HepG2 (cell line): ENCODE results near the gene ZNF71. TPM values are rescaled to one million over a fixed set of nuclear protein-coding genes. Genes with fewer than 3 reads are reported as not detected.
A peak's percentile ranks its signal among the peaks of the same experiment; 100 is the strongest.

Experiments
- CCDC6 ChIP-seq: sonication (generic); formaldehyde crosslinking; IDR thresholded peaks from 2 replicates; pipeline ENCODE4 v1.8.1; 2022; ENCODE audit warnings: mild to moderate bottlenecking, missing genetic modification reagents, moderate library complexity
- CREM ChIP-seq, 2 experiments: sonication (generic) in 1 of 2; formaldehyde crosslinking in 1 of 2; IDR thresholded peaks; 2 replicates each; pipeline versions ENCODE4 v1.4.0 to v1.6.1; 2016 to 2020; ENCODE audit warnings: antibody characterized with exemption in 1 of 2, mild to moderate bottlenecking in 1 of 2, missing genetic modification reagents in 1 of 2
- EEA1 ChIP-seq: sonication (generic); formaldehyde crosslinking; IDR thresholded peaks from 2 replicates; pipeline ENCODE4 v1.5.1; 2020; ENCODE audit warnings: mild to moderate bottlenecking, missing genetic modification reagents, borderline replicate concordance
- ETS1 ChIP-seq: sonication (generic); formaldehyde crosslinking; IDR thresholded peaks from 2 replicates; pipeline ENCODE4 v1.4.0; 2020; ENCODE audit warnings: missing genetic modification reagents
- HNRNPH1 ChIP-seq: fragments of 200-400 bp; formaldehyde crosslinking; optimal IDR thresholded peaks from 2 replicates; pipeline ENCODE3; 2017; ENCODE audit warnings: mild to moderate bottlenecking, low read depth, low read length
- HNRNPLL ChIP-seq: fragments of 200-400 bp; formaldehyde crosslinking; IDR thresholded peaks from 2 replicates; pipeline ENCODE4 v1.6.1; 2017; ENCODE audit warnings: mild to moderate bottlenecking, low read depth, low read length; ENCODE audit not compliant: poor library complexity, severe bottlenecking
- MXI1 ChIP-seq: IDR thresholded peaks from 3 replicates; pipeline ENCODE4 v1.6.1; 2012; ENCODE audit warnings: low read depth, low read length, inconsistent platforms, borderline replicate concordance
- NFE2L1 ChIP-seq: sonication (generic); formaldehyde crosslinking; IDR thresholded peaks from 2 replicates; pipeline ENCODE4 v1.4.0; 2020; ENCODE audit warnings: missing genetic modification reagents, mild to moderate bottlenecking, borderline replicate concordance
- NFKB2 ChIP-seq: sonication (generic); formaldehyde crosslinking; IDR thresholded peaks from 2 replicates; pipeline ENCODE4 v1.4.0; 2020; ENCODE audit warnings: missing genetic modification reagents, borderline replicate concordance
- NR1H2 ChIP-seq: sonication (generic); formaldehyde crosslinking; IDR thresholded peaks from 2 replicates; pipeline ENCODE4 v1.8.1; 2022; ENCODE audit warnings: low read depth, missing genetic modification reagents, borderline replicate concordance
- NR2F1 ChIP-seq, 2 experiments: fragments of 450-650 bp in 1 of 2; formaldehyde crosslinking in 1 of 2; IDR thresholded peaks; 2 replicates each; pipeline versions ENCODE4 v1.5.0 to v1.6.1; 2016 to 2020; ENCODE audit warnings: mild to moderate bottlenecking in 1 of 2, missing compliant biosample characterization in 1 of 2, missing genetic modification reagents in 1 of 2, moderate library complexity in 1 of 2
- PHF20 ChIP-seq: sonication (generic); formaldehyde crosslinking; IDR thresholded peaks from 2 replicates; pipeline ENCODE4 v1.5.0; 2020; ENCODE audit warnings: mild to moderate bottlenecking, missing genetic modification reagents
- PLRG1 ChIP-seq: fragments of 450-650 bp; conservative IDR thresholded peaks from 2 replicates; pipeline ENCODE4 v1.6.1; 2016
- SSRP1 ChIP-seq: IDR thresholded peaks from 2 replicates; pipeline ENCODE4 v1.6.1; 2016; ENCODE audit warnings: control low read depth
- TRAFD1 ChIP-seq: sonication (generic); formaldehyde crosslinking; IDR thresholded peaks from 2 replicates; pipeline ENCODE4 v1.5.1; 2020; ENCODE audit warnings: missing genetic modification reagents, mild to moderate bottlenecking, borderline replicate concordance
- ZBTB25 ChIP-seq: IDR thresholded peaks from 2 replicates; pipeline ENCODE4 v1.6.1; 2018; ENCODE audit warnings: missing genetic modification reagents
- ZBTB44 ChIP-seq: sonication (generic); formaldehyde crosslinking; IDR thresholded peaks from 2 replicates; pipeline ENCODE4 v1.4.0; 2020; ENCODE audit warnings: missing genetic modification reagents
- ZNF138 ChIP-seq: sonication (generic); formaldehyde crosslinking; IDR thresholded peaks from 2 replicates; pipeline ENCODE4 v1.5.0; 2020; ENCODE audit warnings: mild to moderate bottlenecking, low read depth, missing genetic modification reagents
- ZNF160 ChIP-seq: sonication (generic); formaldehyde crosslinking; IDR thresholded peaks from 2 replicates; pipeline ENCODE4 v1.8.0; 2022; ENCODE audit warnings: mild to moderate bottlenecking, inconsistent platforms, missing genetic modification reagents
- ZNF17 ChIP-seq: sonication (generic); formaldehyde crosslinking; IDR thresholded peaks from 2 replicates; pipeline ENCODE4 v1.5.0; 2020; ENCODE audit warnings: mild to moderate bottlenecking, missing genetic modification reagents
- ZNF317 ChIP-seq: sonication (generic); formaldehyde crosslinking; IDR thresholded peaks from 2 replicates; pipeline ENCODE4 v1.5.0; 2020; ENCODE audit warnings: mild to moderate bottlenecking, missing genetic modification reagents
- ZNF430 ChIP-seq: sonication (generic); formaldehyde crosslinking; IDR thresholded peaks from 2 replicates; pipeline ENCODE4 v1.9.0; 2021; ENCODE audit warnings: mild to moderate bottlenecking, missing genetic modification reagents
- ZNF431 ChIP-seq: sonication (generic); formaldehyde crosslinking; IDR thresholded peaks from 2 replicates; pipeline ENCODE4 v1.9.0; 2022; ENCODE audit warnings: missing genetic modification reagents, low read depth, mild to moderate bottlenecking, borderline replicate concordance
- ZNF761 ChIP-seq: sonication (generic); formaldehyde crosslinking; conservative IDR thresholded peaks from 2 replicates; pipeline ENCODE4 v1.4.0; 2020; ENCODE audit warnings: mild to moderate bottlenecking, missing genetic modification reagents
- polyA plus RNA-seq, 8 experiments: library from polyadenylated mRNA; depleted of rRNA in 3 of 8; stranded (reverse) in 7 of 8; unstranded in 1 of 8; fragments of >200 nt; fragmentation: Illumina TruSeq in 4 of 8; extraction: Trizol in 4 of 8; gene quantifications; 2 replicates each; pipeline versions ENCODE4 v1.2.1 to v1.2.3, GENCODE V29; 2011 to 2016; ENCODE audit warnings: low read depth in 4 of 8, missing spikeins in 1 of 8, mixed read lengths in 1 of 8; ENCODE audit not compliant: insufficient read depth in 1 of 8
- total RNA-seq, 5 experiments: library from RNA; depleted of rRNA; stranded (reverse); fragments of >200 nt; fragmentation: Illumina TruSeq; extraction: Trizol; gene quantifications; 2 replicates each; pipeline ENCODE4 v1.2.3, GENCODE V29; 2016; ENCODE audit warnings: low read depth in 1 of 5

Gene ZNF71
- total and polyA plus RNA-seq, 2 of the 13 experiments (the other 11 are each of a cell fraction or from before 2014, with no cell fraction given) = 2.2 to 4.4 TPM

GRCh38 chr19:56594783-56595547 is at the start of gene ZNF71 (continued):
- TF ChIP-seq TRAFD1 (CRISPR knock-in tag) = no peak
- TF ChIP-seq MXI1 = no peak
- no peak for TF ChIP-seq ZBTB44 (CRISPR knock-in tag)
- peak; percentile 21; the same call in 1 of the 2 replicates for TF ChIP-seq CREM (IDR thresholded peaks at IDR 0.05)
- TF ChIP-seq CREM (CRISPR knock-in tag; IDR thresholded peaks at IDR 0.05) = no peak
- no peak for TF ChIP-seq ZNF431 (CRISPR knock-in tag)
- TF ChIP-seq ZNF17 (CRISPR knock-in tag) = no peak
- TF ChIP-seq HNRNPH1 = no peak
- no peak for TF ChIP-seq EEA1 (CRISPR knock-in tag)
- TF ChIP-seq SSRP1 = no peak
- peak; percentile 49; the same call in 1 of the 2 replicates for TF ChIP-seq ZNF160 (CRISPR knock-in tag)
- TF ChIP-seq ZNF430 (CRISPR knock-in tag) = peak; percentile 67; the same call in 1 of the 2 replicates
- no peak for TF ChIP-seq ZNF761 (CRISPR knock-in tag)
- no peak for TF ChIP-seq ETS1 (CRISPR knock-in tag)
- no peak for TF ChIP-seq NFKB2 (CRISPR knock-in tag)
- TF ChIP-seq PLRG1 = no peak
- peak; percentile 56; the same call in 1 of the 2 replicates for TF ChIP-seq CCDC6 (CRISPR knock-in tag)
- TF ChIP-seq ZNF138 (CRISPR knock-in tag) = no peak
- TF ChIP-seq NFE2L1 (CRISPR knock-in tag) = no peak
- TF ChIP-seq HNRNPLL = peak; percentile 45
- TF ChIP-seq PHF20 (CRISPR knock-in tag) = peak; percentile 54
- no peak for TF ChIP-seq ZNF317 (CRISPR knock-in tag)
- no peak for TF ChIP-seq NR1H2 (CRISPR knock-in tag)
- TF ChIP-seq NR2F1 (CRISPR knock-in tag; IDR thresholded peaks at IDR 0.05) = no peak
- TF ChIP-seq ZBTB25 (CRISPR knock-in tag) = no peak
